GM23338 (cell line): ENCODE results near the gene FAM168A.

Experiments
- CREB1 ChIP-seq: fragments of 250-450 bp; sonication (Bioruptor Pico); IDR thresholded peaks from 2 replicates; pipeline ENCODE4 v1.5.0; 2020; ENCODE audit warnings: low read depth, mild to moderate bottlenecking, moderate library complexity
- EZH2 ChIP-seq: fragments of 200-600 bp; sonication (generic); IDR thresholded peaks from one replicate; pipeline ENCODE4 v1.8.0; 2017; ENCODE audit warnings: antibody characterized with exemption, mild to moderate bottlenecking, low read depth; ENCODE audit not compliant: unreplicated experiment
- EZH2phosphoT487 ChIP-seq: fragments of 200-600 bp; sonication (generic); IDR thresholded peaks from one replicate; pipeline ENCODE4 v1.8.1; 2018; ENCODE audit warnings: antibody characterized with exemption; ENCODE audit not compliant: unreplicated experiment
- JUNB ChIP-seq: IDR thresholded peaks from one replicate; pipeline ENCODE4 v1.6.1; 2016; ENCODE audit warnings: antibody characterized with exemption; ENCODE audit not compliant: unreplicated experiment
- POLR2AphosphoS5 ChIP-seq: IDR thresholded peaks from 2 replicates; pipeline ENCODE4 v1.6.1; 2016; ENCODE audit warnings: antibody characterized with exemption, low read depth
- ZNF114 ChIP-seq: fragments of 250-450 bp; sonication (Bioruptor Pico); IDR thresholded peaks from 2 replicates; pipeline ENCODE4 v1.5.0; 2020; ENCODE audit warnings: mild to moderate bottlenecking, moderate library complexity
- ZNF331 ChIP-seq: fragments of 250-450 bp; sonication (Bioruptor Pico); IDR thresholded peaks from 2 replicates; pipeline ENCODE4 v1.5.0; 2020; ENCODE audit warnings: low read depth, mild to moderate bottlenecking, moderate library complexity
- TF ChIP-seq, protein P1 (sequence below): IDR thresholded peaks from one replicate; pipeline ENCODE4 v1.6.1; 2018; ENCODE audit warnings: antibody characterized with exemption; ENCODE audit not compliant: unreplicated experiment
- TF ChIP-seq, protein P2 (sequence below), 2 experiments: fragments of 200-600 bp in 1 of 2; sonication (generic) in 1 of 2; conservative IDR thresholded peaks; 2 replicates each; pipeline versions ENCODE4 v1.5.1 to v1.6.1; 2016 to 2017; ENCODE audit warnings: antibody characterized with exemption in 2 of 2, low read depth in 2 of 2, mild to moderate bottlenecking in 2 of 2, moderate library complexity in 1 of 2

DNA sequence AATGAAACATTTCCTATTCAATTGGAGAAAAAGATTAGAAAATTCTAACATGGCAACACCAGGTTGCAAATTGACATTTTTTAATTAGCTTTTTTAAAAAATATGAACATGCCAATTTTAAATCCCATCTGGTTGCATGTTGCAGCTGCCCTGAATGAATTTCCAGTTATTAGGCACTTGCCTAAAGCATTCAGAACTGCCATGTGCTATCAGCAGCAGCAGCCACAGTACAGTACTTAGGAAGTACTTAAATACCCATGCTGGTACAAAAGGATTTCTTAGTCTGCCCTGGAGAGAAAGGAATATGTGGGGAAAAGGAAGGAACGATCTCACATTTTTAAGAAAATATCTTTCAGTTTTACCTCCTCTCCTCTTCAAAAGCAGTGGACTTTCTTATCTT, 46.2 kb downstream of the FAM168A start:
- TF ChIP-seq, protein P1, sequence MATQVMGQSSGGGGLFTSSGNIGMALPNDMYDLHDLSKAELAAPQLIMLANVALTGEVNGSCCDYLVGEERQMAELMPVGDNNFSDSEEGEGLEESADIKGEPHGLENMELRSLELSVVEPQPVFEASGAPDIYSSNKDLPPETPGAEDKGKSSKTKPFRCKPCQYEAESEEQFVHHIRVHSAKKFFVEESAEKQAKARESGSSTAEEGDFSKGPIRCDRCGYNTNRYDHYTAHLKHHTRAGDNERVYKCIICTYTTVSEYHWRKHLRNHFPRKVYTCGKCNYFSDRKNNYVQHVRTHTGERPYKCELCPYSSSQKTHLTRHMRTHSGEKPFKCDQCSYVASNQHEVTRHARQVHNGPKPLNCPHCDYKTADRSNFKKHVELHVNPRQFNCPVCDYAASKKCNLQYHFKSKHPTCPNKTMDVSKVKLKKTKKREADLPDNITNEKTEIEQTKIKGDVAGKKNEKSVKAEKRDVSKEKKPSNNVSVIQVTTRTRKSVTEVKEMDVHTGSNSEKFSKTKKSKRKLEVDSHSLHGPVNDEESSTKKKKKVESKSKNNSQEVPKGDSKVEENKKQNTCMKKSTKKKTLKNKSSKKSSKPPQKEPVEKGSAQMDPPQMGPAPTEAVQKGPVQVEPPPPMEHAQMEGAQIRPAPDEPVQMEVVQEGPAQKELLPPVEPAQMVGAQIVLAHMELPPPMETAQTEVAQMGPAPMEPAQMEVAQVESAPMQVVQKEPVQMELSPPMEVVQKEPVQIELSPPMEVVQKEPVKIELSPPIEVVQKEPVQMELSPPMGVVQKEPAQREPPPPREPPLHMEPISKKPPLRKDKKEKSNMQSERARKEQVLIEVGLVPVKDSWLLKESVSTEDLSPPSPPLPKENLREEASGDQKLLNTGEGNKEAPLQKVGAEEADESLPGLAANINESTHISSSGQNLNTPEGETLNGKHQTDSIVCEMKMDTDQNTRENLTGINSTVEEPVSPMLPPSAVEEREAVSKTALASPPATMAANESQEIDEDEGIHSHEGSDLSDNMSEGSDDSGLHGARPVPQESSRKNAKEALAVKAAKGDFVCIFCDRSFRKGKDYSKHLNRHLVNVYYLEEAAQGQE: no peak
- TF ChIP-seq EZH2phosphoT487: no peak
- TF ChIP-seq, protein P2, sequence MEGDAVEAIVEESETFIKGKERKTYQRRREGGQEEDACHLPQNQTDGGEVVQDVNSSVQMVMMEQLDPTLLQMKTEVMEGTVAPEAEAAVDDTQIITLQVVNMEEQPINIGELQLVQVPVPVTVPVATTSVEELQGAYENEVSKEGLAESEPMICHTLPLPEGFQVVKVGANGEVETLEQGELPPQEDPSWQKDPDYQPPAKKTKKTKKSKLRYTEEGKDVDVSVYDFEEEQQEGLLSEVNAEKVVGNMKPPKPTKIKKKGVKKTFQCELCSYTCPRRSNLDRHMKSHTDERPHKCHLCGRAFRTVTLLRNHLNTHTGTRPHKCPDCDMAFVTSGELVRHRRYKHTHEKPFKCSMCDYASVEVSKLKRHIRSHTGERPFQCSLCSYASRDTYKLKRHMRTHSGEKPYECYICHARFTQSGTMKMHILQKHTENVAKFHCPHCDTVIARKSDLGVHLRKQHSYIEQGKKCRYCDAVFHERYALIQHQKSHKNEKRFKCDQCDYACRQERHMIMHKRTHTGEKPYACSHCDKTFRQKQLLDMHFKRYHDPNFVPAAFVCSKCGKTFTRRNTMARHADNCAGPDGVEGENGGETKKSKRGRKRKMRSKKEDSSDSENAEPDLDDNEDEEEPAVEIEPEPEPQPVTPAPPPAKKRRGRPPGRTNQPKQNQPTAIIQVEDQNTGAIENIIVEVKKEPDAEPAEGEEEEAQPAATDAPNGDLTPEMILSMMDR (conservative IDR thresholded peaks at IDR 0.05; ENCODE audit: low read depth in 2 of 2): no peak
- TF ChIP-seq JUNB: no peak
- no peak for TF ChIP-seq CREB1 (CRISPR knock-in tag)
- TF ChIP-seq ZNF114: no peak
- no peak for TF ChIP-seq EZH2
- no peak for TF ChIP-seq POLR2AphosphoS5
- TF ChIP-seq ZNF331 (CRISPR knock-in tag): no peak
